GM12801 (cell line): ENCODE measurements around the gene AGRP.

Experiments
- TF ChIP-seq, protein P1 (sequence below): IDR thresholded peaks from one replicate; pipeline ENCODE4 v1.5.1; 2011; ENCODE audit warnings: control low read depth; ENCODE audit not compliant: insufficient read length; ENCODE audit errors: extremely low read depth

The AGRP gene

GRCh38 chr16:67445441-67445912, 37.9 kb downstream of the AGRP start:
- TF ChIP-seq, protein P1, sequence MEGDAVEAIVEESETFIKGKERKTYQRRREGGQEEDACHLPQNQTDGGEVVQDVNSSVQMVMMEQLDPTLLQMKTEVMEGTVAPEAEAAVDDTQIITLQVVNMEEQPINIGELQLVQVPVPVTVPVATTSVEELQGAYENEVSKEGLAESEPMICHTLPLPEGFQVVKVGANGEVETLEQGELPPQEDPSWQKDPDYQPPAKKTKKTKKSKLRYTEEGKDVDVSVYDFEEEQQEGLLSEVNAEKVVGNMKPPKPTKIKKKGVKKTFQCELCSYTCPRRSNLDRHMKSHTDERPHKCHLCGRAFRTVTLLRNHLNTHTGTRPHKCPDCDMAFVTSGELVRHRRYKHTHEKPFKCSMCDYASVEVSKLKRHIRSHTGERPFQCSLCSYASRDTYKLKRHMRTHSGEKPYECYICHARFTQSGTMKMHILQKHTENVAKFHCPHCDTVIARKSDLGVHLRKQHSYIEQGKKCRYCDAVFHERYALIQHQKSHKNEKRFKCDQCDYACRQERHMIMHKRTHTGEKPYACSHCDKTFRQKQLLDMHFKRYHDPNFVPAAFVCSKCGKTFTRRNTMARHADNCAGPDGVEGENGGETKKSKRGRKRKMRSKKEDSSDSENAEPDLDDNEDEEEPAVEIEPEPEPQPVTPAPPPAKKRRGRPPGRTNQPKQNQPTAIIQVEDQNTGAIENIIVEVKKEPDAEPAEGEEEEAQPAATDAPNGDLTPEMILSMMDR: no peak

GRCh38 chr16:67445126-67445426, 38.3 kb downstream of the AGRP start:
- TF ChIP-seq, protein P1: no peak

GRCh38 chr16:67444259-67445125, 38.9 kb downstream of the AGRP start:
- TF ChIP-seq, protein P1: no peak

DNA sequence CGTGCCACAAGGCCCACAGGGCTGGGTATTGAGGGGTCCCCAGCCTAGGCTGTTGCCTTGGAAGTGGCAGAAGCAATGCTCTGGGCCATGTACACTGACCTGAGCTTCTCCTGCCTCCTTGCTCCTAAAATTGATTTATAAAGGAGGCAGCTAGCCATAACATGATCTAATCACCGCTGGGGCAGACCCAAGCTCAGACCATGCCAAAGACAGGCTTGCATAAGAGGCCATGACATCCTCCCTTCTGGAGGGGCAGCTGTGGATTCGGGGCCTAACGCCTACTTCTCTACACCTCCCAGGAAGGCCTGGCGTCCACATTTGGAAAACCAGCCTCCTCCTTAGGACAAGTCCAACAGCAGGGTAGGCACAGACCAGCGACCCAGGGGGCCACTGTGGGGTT, 40.1 kb downstream of the AGRP start:
- TF ChIP-seq, protein P1: no peak

DNA sequence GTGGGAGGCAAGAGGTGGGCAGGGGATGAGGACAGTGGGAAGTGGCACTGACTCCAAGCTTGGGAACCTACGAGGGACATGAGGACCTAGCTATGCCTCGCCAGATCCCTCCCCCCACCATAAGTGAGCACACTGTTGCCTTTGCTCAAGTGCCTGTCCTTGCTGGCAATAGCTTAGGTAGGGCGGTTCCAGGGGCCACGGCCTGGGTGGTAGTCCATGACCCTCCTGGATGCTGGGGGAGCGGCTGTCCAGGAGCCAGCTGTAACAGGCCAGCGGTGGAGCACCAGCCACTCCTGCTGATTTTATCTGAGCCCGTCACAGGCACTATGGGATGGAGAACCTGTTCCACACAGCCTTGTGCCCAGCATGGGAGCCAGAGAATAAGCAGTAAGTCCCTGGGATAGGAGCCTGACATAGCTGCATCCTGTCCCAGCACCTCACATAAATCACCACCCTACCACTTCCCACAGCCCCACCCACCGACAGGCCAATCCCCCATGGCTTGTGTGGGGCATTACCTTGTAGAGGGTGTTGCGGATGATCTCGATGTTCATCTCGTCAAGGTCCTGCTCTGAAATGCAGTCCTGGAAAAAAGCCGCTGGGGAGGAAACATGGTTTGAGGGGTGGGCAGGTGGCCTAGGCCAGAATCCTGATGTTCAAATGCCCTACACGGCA, 40.6 kb downstream of the AGRP start:
- TF ChIP-seq, protein P1: no peak

DNA sequence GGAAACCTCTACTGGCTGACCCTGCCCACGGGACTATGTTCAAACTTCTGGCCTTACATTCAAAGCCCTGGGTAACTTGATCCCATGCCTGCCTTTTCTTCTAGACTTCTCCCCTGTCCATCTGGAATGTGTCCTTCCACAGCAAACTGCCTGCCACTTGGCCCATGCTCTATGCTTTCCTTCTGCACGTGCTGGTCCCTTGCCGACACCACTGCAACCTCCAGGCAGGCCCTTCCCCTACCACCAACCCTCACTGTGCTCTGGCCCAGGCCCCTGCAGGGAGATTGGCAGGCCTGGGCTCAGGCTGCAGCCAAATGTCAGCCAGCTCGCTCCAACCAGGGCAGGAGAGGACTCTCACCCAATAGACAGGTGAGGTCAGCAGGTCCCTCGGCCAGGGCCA, 41.4 kb downstream of the AGRP start:
- TF ChIP-seq, protein P1: no peak

- TF ChIP-seq, protein P1: no peak
Measured at GRCh38 chr16:67441271-67441753, 42.0 kb downstream of the AGRP start.
